Measurements from ENCODE around the gene PEMT. TPM values are rescaled to one million over a fixed set of nuclear protein-coding genes. Genes with fewer than 3 reads are reported as not detected.

Gene PEMT
- total RNA-seq, 1 experiment from 2014 or later = 69.8 TPM

DNA sequence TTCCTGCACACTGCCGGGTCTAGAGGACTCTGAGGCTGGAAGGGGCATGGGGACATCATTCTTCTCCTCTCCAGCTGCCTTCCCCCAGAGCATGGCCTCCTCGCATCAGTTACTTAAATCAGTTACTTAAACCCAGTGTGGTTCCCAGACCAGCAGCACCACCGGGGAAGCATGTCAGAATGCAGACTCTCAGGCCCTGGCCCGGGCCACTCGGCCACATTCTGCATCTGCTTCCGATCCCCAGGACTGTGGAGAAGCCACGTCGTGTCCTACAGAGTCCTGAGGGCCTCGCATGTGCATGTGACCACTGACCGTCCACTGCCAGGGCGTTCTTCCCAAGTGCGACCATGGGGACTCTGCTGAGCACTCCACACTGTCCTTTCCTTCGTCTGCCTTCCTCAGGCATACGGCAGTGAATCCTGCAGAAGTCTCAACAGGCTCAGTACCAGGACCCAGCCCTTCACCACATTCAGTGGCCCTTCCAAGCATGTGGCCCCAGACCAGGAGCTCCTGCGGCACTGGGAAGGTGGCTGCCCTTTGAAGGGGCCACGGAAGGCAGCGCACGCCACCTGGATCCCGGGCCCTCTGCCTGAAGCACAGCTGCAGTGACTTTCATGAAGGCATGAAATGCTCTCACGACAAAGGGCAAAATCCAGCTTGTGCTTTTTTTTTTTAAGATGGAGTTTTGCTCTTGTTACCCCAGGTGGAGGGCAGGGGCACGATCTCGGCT is 48.4 kb downstream of the PEMT start:
- no peak for DNase-seq
- Histone ChIP-seq H3K9me2 (replicated peaks; ENCODE audit: insufficient read depth, low read length) (no peaks in the 10 kb centered on the region), H3K27ac (ENCODE audit: low read length) (no peak overlapping the region), H2AFZ (ENCODE audit: low read length) (no peak overlapping the region), H3K4me3 (ENCODE audit: low read length) (no peak overlapping the region), H4K20me1 (ENCODE audit: insufficient read depth, low read depth, low read length) (0 out of 2 replicates have a peak, but pooled peaks cover 4% of the 10 kb centered on the region), H3K9ac (ENCODE audit: low read length) (no peak overlapping the region), H3K9me3 (ENCODE audit: low read length) (no peaks in the 10 kb centered on the region), H3K4me1 (ENCODE audit: low read length) (no peaks in the 10 kb centered on the region), H3K27me3 (ENCODE audit: low read length) (no peaks in the 10 kb centered on the region), H3K36me3 (ENCODE audit: insufficient read depth, low read length) (no peaks in the 10 kb centered on the region), H3K4me2 (ENCODE audit: low read depth, low read length, poor library complexity, severe bottlenecking) (no peak overlapping the region), H3K79me2 (ENCODE audit: low read length) (no peaks in the 10 kb centered on the region)

DNA sequence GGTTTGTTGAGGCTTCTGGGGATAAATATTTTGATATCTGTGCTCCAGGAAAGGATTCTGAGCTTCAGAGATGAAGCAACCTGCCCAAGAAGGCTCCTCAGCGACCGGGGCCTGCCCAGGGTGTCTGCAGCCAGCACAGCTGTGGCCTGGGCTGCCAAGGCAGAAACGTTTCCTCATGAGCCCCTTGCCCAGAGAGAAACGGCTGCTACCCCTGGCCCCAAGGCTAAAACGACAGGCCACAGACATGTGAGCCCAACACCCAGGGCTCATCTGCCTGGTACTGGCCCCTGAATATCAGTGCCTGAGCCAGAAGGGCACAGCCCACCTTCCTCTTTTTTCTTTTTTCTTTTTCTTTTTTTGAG is 49.9 kb downstream of the PEMT start:
- Histone ChIP-seq H4K20me1 (ENCODE audit: insufficient read depth, low read depth, low read length) (0 out of 2 replicates have a peak, but pooled peaks cover 7% of the 10 kb centered on the region), H2AFZ (ENCODE audit: low read length) (no peak overlapping the region), H3K79me2 (ENCODE audit: low read length) (no peaks in the 10 kb centered on the region), H3K9me3 (ENCODE audit: low read length) (no peaks in the 10 kb centered on the region), H3K4me3 (ENCODE audit: low read length) (no peak overlapping the region), H3K27me3 (ENCODE audit: low read length) (no peaks in the 10 kb centered on the region), H3K4me2 (ENCODE audit: low read depth, low read length, poor library complexity, severe bottlenecking) (no peak overlapping the region), H3K9ac (ENCODE audit: low read length) (no peak overlapping the region), H3K9me2 (replicated peaks; ENCODE audit: insufficient read depth, low read length) (no peaks in the 10 kb centered on the region), H3K36me3 (ENCODE audit: insufficient read depth, low read length) (no peaks in the 10 kb centered on the region), H3K4me1 (ENCODE audit: low read length) (no peaks in the 10 kb centered on the region), H3K27ac (ENCODE audit: low read length) (no peak overlapping the region)
- no peak for DNase-seq

DNA sequence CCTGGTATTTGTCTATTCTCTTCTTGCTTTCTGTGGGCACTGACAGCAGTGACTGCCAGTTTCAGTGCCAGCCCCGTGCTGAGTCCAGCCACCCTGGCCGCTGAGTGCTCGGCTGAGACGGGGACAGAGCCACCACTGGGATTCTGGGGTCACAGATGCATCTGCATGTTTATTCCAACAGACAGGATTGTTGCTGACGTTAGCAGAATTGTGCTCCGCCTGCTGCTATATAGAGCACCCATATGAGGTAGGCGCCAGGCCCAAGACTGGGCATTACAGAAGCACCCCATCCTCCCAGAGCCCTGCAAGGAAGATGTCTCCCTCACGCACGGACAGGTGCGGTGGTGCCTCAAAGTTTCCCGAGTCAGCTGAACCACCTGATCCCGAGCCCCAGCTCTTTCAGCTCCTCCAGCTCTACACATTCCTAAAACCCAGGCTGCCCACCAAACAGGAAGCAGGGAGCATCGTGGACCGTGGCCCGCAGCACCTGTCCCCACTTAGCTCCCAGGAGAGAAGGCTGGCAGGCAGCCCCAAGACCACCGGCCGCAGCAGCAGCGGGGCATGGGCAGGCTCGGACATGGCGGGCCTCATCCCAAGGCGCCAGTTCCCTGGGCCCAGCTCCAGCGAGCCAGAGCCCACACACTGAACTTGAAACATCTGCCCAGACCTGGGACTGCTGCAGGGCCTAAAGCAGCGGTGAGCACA is 50.4 kb downstream of the PEMT start:
- 0 out of 2 replicates have a peak, but pooled peaks cover 11% of the 10 kb centered on the region for H4K20me1 ChIP-seq (ENCODE audit: insufficient read depth, low read depth, low read length)
- H3K9me3 ChIP-seq (ENCODE audit: low read length) = no peaks in the 10 kb centered on the region
- DNase-seq = no peak
- no peaks in the 10 kb centered on the region for H3K4me1 ChIP-seq (ENCODE audit: low read length)
- H3K79me2 ChIP-seq (ENCODE audit: low read length) = no peaks in the 10 kb centered on the region
- H3K27me3 ChIP-seq (ENCODE audit: low read length) = no peaks in the 10 kb centered on the region
- H3K4me2 ChIP-seq (ENCODE audit: low read depth, low read length, poor library complexity, severe bottlenecking) = no peak overlapping the region
- H3K9me2 ChIP-seq (replicated peaks; ENCODE audit: insufficient read depth, low read length) = no peaks in the 10 kb centered on the region
- H3K36me3 ChIP-seq (ENCODE audit: insufficient read depth, low read length) = no peaks in the 10 kb centered on the region
- no peak overlapping the region for H2AFZ ChIP-seq (ENCODE audit: low read length)
- no peak overlapping the region for H3K4me3 ChIP-seq (ENCODE audit: low read length)
- H3K9ac ChIP-seq (ENCODE audit: low read length) = no peak overlapping the region
- no peak overlapping the region for H3K27ac ChIP-seq (ENCODE audit: low read length)

DNA sequence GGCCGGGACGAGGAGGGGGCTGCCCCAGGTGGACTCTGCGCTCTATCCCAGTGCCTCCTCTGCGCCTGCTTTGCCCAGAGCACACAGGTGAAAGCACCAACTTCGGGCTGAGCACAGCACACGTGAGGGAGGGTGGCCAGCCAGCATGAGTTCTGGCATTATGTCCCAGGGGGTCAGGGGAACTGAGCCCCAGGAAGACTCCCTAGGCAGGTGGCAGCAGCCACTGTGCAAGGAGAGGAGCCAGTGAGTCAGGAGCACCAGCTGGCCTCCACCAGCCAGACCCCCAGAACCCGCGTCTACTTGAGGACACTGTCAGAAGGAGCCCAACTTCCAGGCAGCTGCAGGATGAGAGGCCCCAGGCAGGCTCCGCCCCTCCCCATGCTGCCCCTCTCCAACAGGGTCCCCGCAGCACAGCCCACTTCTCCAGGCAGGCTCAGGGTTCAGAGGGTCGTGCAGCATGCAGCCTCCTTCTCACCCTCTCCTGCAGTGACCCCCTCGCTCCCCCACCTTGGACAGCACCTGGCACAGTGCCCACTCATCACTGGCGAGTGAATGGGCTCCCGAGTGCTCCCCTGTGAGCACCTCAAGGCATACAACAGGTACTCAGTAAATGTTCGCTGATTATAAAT is 51.1 kb downstream of the PEMT start:
- H3K4me1 ChIP-seq (ENCODE audit: low read length) = no peaks in the 10 kb centered on the region
- H3K36me3 ChIP-seq (ENCODE audit: insufficient read depth, low read length) = no peaks in the 10 kb centered on the region
- no peak overlapping the region for H3K27ac ChIP-seq (ENCODE audit: low read length)
- no peaks in the 10 kb centered on the region for H3K9me3 ChIP-seq (ENCODE audit: low read length)
- H3K9me2 ChIP-seq (replicated peaks; ENCODE audit: insufficient read depth, low read length) = no peaks in the 10 kb centered on the region
- 0 out of 2 replicates have a peak, but pooled peaks cover 15% of the 10 kb centered on the region for H4K20me1 ChIP-seq (ENCODE audit: insufficient read depth, low read depth, low read length)
- H3K79me2 ChIP-seq (ENCODE audit: low read length) = no peaks in the 10 kb centered on the region
- H3K4me3 ChIP-seq (ENCODE audit: low read length) = no peak overlapping the region
- no peaks in the 10 kb centered on the region for H3K27me3 ChIP-seq (ENCODE audit: low read length)
- H3K4me2 ChIP-seq (ENCODE audit: low read depth, low read length, poor library complexity, severe bottlenecking) = no peak overlapping the region
- DNase-seq = no peak
- H2AFZ ChIP-seq (ENCODE audit: low read length) = no peak overlapping the region
- no peak overlapping the region for H3K9ac ChIP-seq (ENCODE audit: low read length)

DNA sequence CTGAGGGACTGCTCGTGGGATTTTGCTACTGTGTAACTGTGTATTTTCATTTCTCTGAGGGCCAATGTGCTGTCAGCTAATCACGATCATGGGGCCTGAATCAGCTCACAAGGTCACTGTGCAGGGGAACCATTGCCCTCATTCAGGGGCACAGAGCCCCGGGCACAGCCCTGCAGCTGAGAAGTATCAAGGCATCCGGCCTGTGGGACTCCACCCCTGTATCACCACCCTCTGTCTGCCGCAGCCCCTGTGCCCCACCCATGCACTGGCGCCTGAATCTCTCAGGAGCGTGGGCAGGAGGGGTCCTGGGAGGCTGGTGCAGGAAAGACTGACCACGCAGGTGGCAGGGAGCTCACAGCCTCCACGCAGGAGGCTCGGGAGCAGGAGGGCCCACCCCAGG is 51.9 kb downstream of the PEMT start:
- Histone ChIP-seq H3K9me3 (ENCODE audit: low read length) (no peaks in the 10 kb centered on the region), H3K27ac (ENCODE audit: low read length) (no peak overlapping the region), H3K4me3 (ENCODE audit: low read length) (no peak overlapping the region), H3K4me1 (ENCODE audit: low read length) (no peaks in the 10 kb centered on the region), H3K79me2 (ENCODE audit: low read length) (no peaks in the 10 kb centered on the region), H3K27me3 (ENCODE audit: low read length) (no peaks in the 10 kb centered on the region), H3K9ac (ENCODE audit: low read length) (no peak overlapping the region), H3K9me2 (replicated peaks; ENCODE audit: insufficient read depth, low read length) (no peaks in the 10 kb centered on the region), H3K36me3 (ENCODE audit: insufficient read depth, low read length) (no peaks in the 10 kb centered on the region), H4K20me1 (ENCODE audit: insufficient read depth, low read depth, low read length) (0 out of 2 replicates have a peak, but pooled peaks cover 15% of the 10 kb centered on the region), H2AFZ (ENCODE audit: low read length) (no peak overlapping the region), H3K4me2 (ENCODE audit: low read depth, low read length, poor library complexity, severe bottlenecking) (no peak overlapping the region)
- no peak for DNase-seq

DNA sequence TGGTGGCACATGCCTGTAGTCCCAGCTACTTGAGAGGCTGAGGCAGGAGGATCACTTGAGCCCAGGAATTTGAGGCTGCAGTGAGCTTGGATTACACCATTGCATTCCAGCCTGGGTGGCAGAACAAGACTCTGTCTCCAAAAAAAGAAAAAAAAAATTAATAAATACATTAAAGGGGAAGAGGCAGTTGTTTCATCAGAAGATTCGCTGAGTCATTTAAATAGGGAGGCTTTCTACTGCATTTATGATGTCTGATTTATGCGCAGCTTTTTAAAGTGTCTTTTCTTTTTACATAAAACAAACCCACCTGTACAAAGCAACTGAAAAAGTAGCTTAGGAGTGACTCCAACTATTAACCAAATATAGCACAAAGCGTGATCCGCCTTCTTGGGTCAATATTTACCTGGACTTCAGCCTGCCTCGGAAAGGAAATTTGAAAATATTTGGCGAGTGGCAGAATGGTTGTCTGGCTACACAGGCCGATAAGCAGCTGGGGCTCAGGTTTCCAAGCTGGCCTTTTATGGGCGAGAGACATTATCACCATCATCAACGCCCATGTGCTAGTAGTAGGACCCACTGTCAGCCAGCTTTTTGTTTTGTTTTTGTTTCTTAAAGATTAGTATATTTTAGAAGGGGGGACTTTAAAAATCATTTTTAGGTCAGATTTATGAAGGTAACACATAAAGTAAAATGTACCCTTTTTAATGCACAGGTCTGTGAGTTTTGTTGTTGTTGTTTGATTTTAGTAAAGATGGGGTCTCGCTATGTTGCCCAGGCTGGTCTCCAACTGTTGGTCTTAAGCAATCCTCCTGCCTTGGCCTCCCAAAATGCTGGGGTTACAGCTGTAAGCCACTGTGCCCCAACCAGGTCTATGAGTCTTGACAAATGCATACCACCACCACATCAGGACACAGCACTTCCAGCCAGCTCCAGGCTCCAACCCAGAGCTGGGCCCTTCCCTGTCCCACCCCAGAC is 52.8 kb downstream of the PEMT start:
- no peaks in the 10 kb centered on the region for H3K4me1 ChIP-seq (ENCODE audit: low read length)
- no peak for DNase-seq
- peaks cover 15% of the 10 kb centered on the region; the same call in 1 of the 2 replicates for H4K20me1 ChIP-seq (ENCODE audit: insufficient read depth, low read depth, low read length)
- H3K27ac ChIP-seq (ENCODE audit: low read length) = no peak overlapping the region
- no peaks in the 10 kb centered on the region for H3K9me3 ChIP-seq (ENCODE audit: low read length)
- no peak overlapping the region for H3K9ac ChIP-seq (ENCODE audit: low read length)
- no peaks in the 10 kb centered on the region for H3K27me3 ChIP-seq (ENCODE audit: low read length)
- H3K4me3 ChIP-seq (ENCODE audit: low read length) = no peak overlapping the region
- no peaks in the 10 kb centered on the region for H3K36me3 ChIP-seq (ENCODE audit: insufficient read depth, low read length)
- H2AFZ ChIP-seq (ENCODE audit: low read length) = no peak overlapping the region
- H3K79me2 ChIP-seq (ENCODE audit: low read length) = no peaks in the 10 kb centered on the region
- no peak overlapping the region for H3K4me2 ChIP-seq (ENCODE audit: low read depth, low read length, poor library complexity, severe bottlenecking)
- H3K9me2 ChIP-seq (replicated peaks; ENCODE audit: insufficient read depth, low read length) = no peaks in the 10 kb centered on the region

DNA sequence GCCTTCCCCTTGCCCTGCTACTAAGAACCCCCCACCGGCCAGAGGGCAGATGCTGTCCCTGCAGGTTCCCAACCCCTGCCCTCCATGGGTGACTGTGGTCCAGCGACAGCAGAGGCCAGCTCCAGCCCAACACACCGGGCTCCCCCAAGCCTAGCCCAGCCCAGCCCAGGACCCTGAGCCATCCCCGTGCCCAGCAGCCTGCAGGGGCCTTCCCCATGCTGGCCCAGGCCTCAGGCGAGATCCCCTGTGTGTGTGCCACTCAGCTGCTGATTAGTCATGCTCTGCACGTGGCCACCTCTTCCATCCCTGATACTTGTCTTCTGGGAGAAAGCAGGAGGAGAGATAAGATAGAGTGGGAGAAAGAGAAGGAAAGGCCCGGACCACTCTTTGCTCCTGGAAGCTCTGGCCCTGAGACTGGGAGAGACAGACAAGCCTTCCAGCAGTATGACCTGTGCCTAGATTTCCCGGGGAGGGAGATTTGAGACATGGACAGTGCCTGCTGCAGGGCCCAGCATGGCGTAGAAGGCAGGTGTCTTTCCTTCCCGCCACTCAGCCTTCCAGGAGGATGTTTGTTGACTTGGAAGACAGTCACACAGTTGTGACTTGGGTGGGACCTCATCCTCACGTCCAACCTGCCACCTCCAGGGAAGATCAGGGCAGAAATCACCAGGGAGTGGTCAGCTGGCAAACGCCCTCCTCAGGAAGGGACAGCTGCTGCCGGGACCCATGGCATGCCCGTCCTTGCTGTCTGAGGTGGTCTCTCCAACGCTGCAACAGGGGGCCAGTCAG is 54.0 kb downstream of the PEMT start:
- no peaks in the 10 kb centered on the region for H3K27me3 ChIP-seq (ENCODE audit: low read length)
- peaks cover 18% of the 10 kb centered on the region; the same call in 1 of the 2 replicates for H4K20me1 ChIP-seq (ENCODE audit: insufficient read depth, low read depth, low read length)
- no peaks in the 10 kb centered on the region for H3K79me2 ChIP-seq (ENCODE audit: low read length)
- H3K9ac ChIP-seq (ENCODE audit: low read length) = no peak overlapping the region
- no peaks in the 10 kb centered on the region for H3K9me2 ChIP-seq (replicated peaks; ENCODE audit: insufficient read depth, low read length)
- H3K4me3 ChIP-seq (ENCODE audit: low read length) = no peak overlapping the region
- H3K36me3 ChIP-seq (ENCODE audit: insufficient read depth, low read length) = no peaks in the 10 kb centered on the region
- H3K9me3 ChIP-seq (ENCODE audit: low read length) = no peaks in the 10 kb centered on the region
- DNase-seq = no peak
- no peak overlapping the region for H3K4me2 ChIP-seq (ENCODE audit: low read depth, low read length, poor library complexity, severe bottlenecking)
- no peak overlapping the region for H3K27ac ChIP-seq (ENCODE audit: low read length)
- no peak overlapping the region for H2AFZ ChIP-seq (ENCODE audit: low read length)
- no peaks in the 10 kb centered on the region for H3K4me1 ChIP-seq (ENCODE audit: low read length)

Data from Karpas-422 (cell line).